Thyroid gland (tissue), 4 donors: ENCODE results near the gene FOXA3.

Experiments used
- CTCF ChIP-seq, 6 experiments: fragments of 200-600 bp in 3 of 6; fragments of 450-650 bp in 3 of 6; sonication (generic) in 3 of 6; IDR thresholded peaks; one replicate each; pipeline ENCODE4 v1.5.1; 2016 to 2019; ENCODE audit warnings: antibody characterized with exemption in 6 of 6, mild to moderate bottlenecking in 2 of 6, inconsistent platforms in 1 of 6, moderate library complexity in 1 of 6
- POLR2A ChIP-seq, 2 donors: fragments of 450-650 bp; IDR thresholded peaks; one replicate each; pipeline ENCODE4 v1.6.1; 2017; ENCODE audit warnings: antibody characterized with exemption in 2 of 2, mild to moderate bottlenecking in 2 of 2, moderate library complexity in 1 of 2

- no peak for TF ChIP-seq POLR2A (IDR thresholded peaks at IDR 0.05)
- no peak for TF ChIP-seq CTCF (IDR thresholded peaks at IDR 0.05)
Observed at GRCh38 chr19:45847663-45848062, 16.5 kb upstream of the FOXA3 start.
